AG04449 (cell line): ENCODE measurements around the gene MTNR1B.

ENCODE experiments used
- CTCF ChIA-PET: fragments of 350-600 bp; formaldehyde crosslinking; extraction: SDS; loops from one replicate; lab custom pipeline; 2021; ENCODE audit warnings: antibody characterized with exemption; lab: Yijun Ruan, JAX
- POLR2A ChIA-PET: fragments of 400-600, 350-600 bp; formaldehyde crosslinking; extraction: SDS; loops from one replicate; lab custom pipeline; 2020; ENCODE audit warnings: antibody characterized with exemption, inconsistent platforms; lab: Yijun Ruan, JAX
- DNase-seq: peaks from one replicate; pipeline ENCODE4 v3.0.0-alpha.2; 2010; ENCODE audit warnings: low read depth, low spot score
- H3K4me3 ChIP-seq: 2 replicates; pipeline ENCODE4 v1.5.1; 2011; ENCODE audit warnings: low read depth, mild to moderate bottlenecking, control low read depth, low read length
- TF ChIP-seq, protein P1 (sequence below): IDR thresholded peaks from one replicate; pipeline ENCODE4 v1.5.1; 2011; ENCODE audit warnings: mild to moderate bottlenecking, moderate library complexity, low read length, control low read depth, inconsistent platforms; ENCODE audit not compliant: insufficient read depth; ENCODE audit errors: missing control alignments

The MTNR1B gene

DNA sequence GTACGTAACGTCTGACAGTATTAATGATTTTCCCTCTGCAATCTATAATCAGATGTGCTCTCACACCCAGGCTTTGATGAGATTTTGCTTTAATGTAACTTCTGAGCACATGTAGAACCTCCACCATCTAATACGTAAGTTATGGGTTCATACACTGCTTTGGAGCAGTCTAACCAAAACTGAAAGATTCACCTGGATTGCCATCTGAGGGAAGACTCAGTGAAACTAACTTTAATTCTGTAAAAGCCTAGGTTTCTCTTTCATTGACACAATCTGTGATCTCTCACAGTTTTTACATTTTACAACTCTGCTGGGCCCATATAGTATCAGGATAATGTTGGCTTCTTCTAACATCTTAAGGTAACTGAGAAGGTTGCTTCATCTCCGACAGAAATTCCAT is 30.1 kb upstream of the MTNR1B start:
- DNase-seq, result no peak
- TF ChIP-seq, protein P1, sequence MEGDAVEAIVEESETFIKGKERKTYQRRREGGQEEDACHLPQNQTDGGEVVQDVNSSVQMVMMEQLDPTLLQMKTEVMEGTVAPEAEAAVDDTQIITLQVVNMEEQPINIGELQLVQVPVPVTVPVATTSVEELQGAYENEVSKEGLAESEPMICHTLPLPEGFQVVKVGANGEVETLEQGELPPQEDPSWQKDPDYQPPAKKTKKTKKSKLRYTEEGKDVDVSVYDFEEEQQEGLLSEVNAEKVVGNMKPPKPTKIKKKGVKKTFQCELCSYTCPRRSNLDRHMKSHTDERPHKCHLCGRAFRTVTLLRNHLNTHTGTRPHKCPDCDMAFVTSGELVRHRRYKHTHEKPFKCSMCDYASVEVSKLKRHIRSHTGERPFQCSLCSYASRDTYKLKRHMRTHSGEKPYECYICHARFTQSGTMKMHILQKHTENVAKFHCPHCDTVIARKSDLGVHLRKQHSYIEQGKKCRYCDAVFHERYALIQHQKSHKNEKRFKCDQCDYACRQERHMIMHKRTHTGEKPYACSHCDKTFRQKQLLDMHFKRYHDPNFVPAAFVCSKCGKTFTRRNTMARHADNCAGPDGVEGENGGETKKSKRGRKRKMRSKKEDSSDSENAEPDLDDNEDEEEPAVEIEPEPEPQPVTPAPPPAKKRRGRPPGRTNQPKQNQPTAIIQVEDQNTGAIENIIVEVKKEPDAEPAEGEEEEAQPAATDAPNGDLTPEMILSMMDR, result no peak
- no peak overlapping the region for H3K4me3 ChIP-seq
- ChIA-PET POLR2A (no interaction called here), CTCF (interaction anchor here (4.9 to 6.3 kb wide), 2 partner anchors 231 to 287 kb away, joined by 46 to 82 read pairs; no protein-coding TSS in a partner anchor)

- CTCF ChIA-PET, result interaction anchor here (0.6 to 6.3 kb wide), 52 partner anchors 9 to 712 kb away, joined by 3 to 82 read pairs (median 4); partner anchors contain the start of gene SLC36A4
- POLR2A ChIA-PET, result no interaction called here
- no peak overlapping the region for H3K4me3 ChIP-seq
- DNase-seq, result no peak
- TF ChIP-seq, protein P1, result peak; percentile 54
Observed at GRCh38 chr11:92941676-92942571, 27.5 kb upstream of the MTNR1B start.

DNA sequence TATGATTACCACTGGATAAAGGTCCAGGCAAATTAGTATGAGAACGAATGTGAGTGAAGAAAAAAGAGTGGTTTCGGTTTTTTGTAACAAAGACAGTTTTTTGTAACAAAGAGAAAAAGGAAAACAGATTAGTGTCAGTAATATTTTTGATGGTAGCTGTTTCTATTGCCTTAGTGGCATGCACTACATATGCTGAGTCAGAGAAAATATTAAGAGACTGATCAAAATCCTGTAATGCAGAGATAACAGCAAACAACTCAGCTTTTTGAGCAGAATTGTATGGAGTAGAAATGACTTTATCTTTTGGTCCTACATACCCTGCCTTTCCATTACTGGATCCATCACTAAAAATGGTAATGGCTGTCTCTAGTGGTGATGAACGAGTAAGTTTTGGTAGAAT is 22.7 kb upstream of the MTNR1B start:
- H3K4me3 ChIP-seq, result no peak overlapping the region
- ChIA-PET CTCF (no interaction called here), POLR2A (no interaction called here)
- TF ChIP-seq, protein P1, result no peak
- DNase-seq, result no peak

GRCh38 chr11:92948116-92948515 is 21.3 kb upstream of the MTNR1B start:
- H3K4me3 ChIP-seq, result no peak overlapping the region
- ChIA-PET CTCF (no interaction called here), POLR2A (no interaction called here)
- TF ChIP-seq, protein P1, result no peak
- no peak for DNase-seq

- DNase-seq, result no peak
- H3K4me3 ChIP-seq, result no peak overlapping the region
- CTCF ChIA-PET, result interaction anchor here (4.3 kb wide), 1 partner anchor 11 kb away, joined by 33 read pairs; no protein-coding TSS in a partner anchor
- TF ChIP-seq, protein P1, result no peak
- POLR2A ChIA-PET, result no interaction called here
Observed at GRCh38 chr11:92954003-92954402, 15.4 kb upstream of the MTNR1B start.

GRCh38 chr11:92955860-92956259 is 13.6 kb upstream of the MTNR1B start:
- TF ChIP-seq, protein P1, result no peak
- no peak for DNase-seq
- H3K4me3 ChIP-seq, result no peak overlapping the region
- ChIA-PET POLR2A (no interaction called here), CTCF (interaction anchor here (1.8 kb wide), 1 partner anchor 14 kb away, joined by 12 read pairs; no protein-coding TSS in a partner anchor)
